SU-DHL-6 (cell line): Measurements from ENCODE around the gene JSRP1.

Experiments used
- CTCF ChIP-seq: fragments of 200-600 bp; sonication (generic); IDR thresholded peaks from one replicate; pipeline ENCODE4 v1.5.1; 2017; ENCODE audit warnings: antibody characterized with exemption, mild to moderate bottlenecking, low read length, moderate library complexity; ENCODE audit not compliant: insufficient read depth, poor library complexity, severe bottlenecking
- EZH2phosphoT487 ChIP-seq: fragments of 200-600 bp; sonication (generic), shearing (Covaris generic); conservative IDR thresholded peaks from 2 replicates; pipeline ENCODE4 v1.6.1; 2018; ENCODE audit warnings: mild to moderate bottlenecking, antibody characterized with exemption, low read length, moderate library complexity, mixed read lengths

DNA sequence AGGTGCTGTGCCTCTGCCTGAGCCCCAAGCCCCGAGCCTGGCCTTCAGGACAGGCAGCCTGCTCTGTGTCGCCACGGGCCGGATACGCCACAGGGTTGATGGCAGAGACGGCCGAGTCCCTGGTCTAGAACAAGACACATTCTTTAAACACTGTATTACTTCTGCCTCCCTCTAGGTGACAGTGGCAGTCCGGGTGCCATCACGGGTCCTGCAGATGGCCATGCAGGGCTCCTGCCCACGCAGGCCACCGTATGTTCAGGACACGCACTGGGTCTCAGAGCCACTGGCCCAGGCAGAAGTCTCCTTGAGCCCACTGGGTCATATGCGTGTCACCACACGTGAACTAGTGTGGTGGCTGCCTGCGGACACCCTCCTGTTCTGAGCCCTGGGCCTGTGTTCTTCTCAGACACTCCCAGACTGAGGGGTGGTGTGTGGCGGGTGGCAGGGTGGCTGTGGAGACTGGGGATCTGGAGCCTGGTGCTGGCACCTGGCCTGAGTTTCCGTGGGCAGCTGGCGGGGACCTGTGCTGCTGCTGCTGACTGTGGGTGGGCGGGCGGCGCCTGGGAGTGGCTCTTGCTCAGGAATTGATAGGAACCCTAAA, 24.5 kb downstream of the JSRP1 start:
- TF ChIP-seq CTCF (no peak), EZH2phosphoT487 (no peak)
